GM12875 (cell line): ENCODE results near the gene SRSF1.

Experiments used
- H3K4me3 ChIP-seq: one replicate; pipeline ENCODE4 v1.5.1; 2011; ENCODE audit warnings: low read depth, low read length, control low read depth
- CTCF ChIP-seq: IDR thresholded peaks from 2 replicates; pipeline ENCODE4 v1.5.1; 2011; ENCODE audit warnings: low read depth, mild to moderate bottlenecking, control low read depth, inconsistent platforms, low read length, moderate library complexity, borderline replicate concordance; ENCODE audit not compliant: insufficient read depth

Gene SRSF1

GRCh38 chr17:58002154-58002948 lies 4.7 kb downstream of the SRSF1 start:
- TF ChIP-seq CTCF, result no peak
- no peak overlapping the region for H3K4me3 ChIP-seq

- no peak for TF ChIP-seq CTCF
- no peak overlapping the region for H3K4me3 ChIP-seq
Observed at GRCh38 chr17:58001461-58002124, 5.5 kb downstream of the SRSF1 start.

- H3K4me3 ChIP-seq, result no peak overlapping the region
- TF ChIP-seq CTCF, result peak; percentile 44; the same call in 1 of the 2 replicates
Observed at GRCh38 chr17:57999496-58000017, 7.5 kb downstream of the SRSF1 start.

GRCh38 chr17:57999010-57999495 lies 8.0 kb downstream of the SRSF1 start:
- no peak overlapping the region for H3K4me3 ChIP-seq
- no peak for TF ChIP-seq CTCF

- no peak for TF ChIP-seq CTCF
Observed at GRCh38 chr17:57997085-57997809, 9.8 kb downstream of the SRSF1 start.

GRCh38 chr17:57995076-57995956 lies 11.7 kb downstream of the SRSF1 start:
- TF ChIP-seq CTCF, result peak; percentile 65; the same call in 1 of the 2 replicates

More at GRCh38 chr17:57997085-57997809, 9.8 kb downstream of the SRSF1 start:
- no peak overlapping the region for H3K4me3 ChIP-seq

More at GRCh38 chr17:57995076-57995956, 11.7 kb downstream of the SRSF1 start:
- no peak overlapping the region for H3K4me3 ChIP-seq
